ENCODE measurements around the gene CCDC15. TPM values are rescaled to one million over a fixed set of nuclear protein-coding genes. Genes with fewer than 3 reads are reported as not detected.

Gene CCDC15
- total and polyA plus RNA-seq, 2 experiments from 2014 or later, result 2.2 TPM

DNA sequence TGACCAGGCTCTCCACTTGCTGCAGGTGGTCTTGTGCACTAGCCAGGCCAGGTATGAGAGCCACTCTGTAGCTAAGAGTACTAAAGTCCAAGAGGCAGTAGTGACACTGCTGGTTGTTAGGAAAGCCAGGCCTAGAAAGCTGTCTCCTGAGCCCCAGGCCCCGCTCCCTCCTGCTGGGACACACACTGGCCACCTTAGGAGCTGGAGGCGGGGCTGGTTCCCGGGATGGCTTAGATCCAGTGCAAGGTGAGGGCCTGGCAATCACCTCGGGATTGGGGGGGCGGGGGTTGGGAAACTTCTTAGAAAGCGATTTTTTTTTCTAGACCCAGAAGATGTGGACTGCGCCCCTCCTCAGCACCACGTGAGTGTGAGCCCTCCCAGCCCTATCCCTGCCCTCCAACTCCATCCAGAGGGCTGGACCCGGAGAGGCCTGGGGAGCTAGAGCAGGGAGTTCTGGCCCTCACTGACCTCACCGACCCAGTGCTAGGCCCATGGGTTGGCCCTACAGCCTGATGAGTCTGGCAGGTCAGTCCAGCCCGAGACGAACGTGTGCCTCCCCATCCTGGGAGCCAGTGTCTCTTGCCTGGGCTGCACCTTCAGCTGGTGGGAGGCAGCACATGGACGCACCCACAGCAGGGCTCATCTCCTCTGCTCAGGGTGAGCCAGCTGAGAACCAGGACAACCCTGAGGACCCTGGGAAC is 127.2 kb downstream of the CCDC15 start:
- no peak for DNase-seq (ENCODE audit: low read depth in 1 of 2, low spot score in 1 of 2)
- TF ChIP-seq, protein P1, sequence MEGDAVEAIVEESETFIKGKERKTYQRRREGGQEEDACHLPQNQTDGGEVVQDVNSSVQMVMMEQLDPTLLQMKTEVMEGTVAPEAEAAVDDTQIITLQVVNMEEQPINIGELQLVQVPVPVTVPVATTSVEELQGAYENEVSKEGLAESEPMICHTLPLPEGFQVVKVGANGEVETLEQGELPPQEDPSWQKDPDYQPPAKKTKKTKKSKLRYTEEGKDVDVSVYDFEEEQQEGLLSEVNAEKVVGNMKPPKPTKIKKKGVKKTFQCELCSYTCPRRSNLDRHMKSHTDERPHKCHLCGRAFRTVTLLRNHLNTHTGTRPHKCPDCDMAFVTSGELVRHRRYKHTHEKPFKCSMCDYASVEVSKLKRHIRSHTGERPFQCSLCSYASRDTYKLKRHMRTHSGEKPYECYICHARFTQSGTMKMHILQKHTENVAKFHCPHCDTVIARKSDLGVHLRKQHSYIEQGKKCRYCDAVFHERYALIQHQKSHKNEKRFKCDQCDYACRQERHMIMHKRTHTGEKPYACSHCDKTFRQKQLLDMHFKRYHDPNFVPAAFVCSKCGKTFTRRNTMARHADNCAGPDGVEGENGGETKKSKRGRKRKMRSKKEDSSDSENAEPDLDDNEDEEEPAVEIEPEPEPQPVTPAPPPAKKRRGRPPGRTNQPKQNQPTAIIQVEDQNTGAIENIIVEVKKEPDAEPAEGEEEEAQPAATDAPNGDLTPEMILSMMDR (IDR thresholded peaks at IDR 0.05; ENCODE audit: low read depth, low read length), result no peak
- no peak overlapping the region for H3K4me3 ChIP-seq
- H3K4me1 ChIP-seq (ENCODE audit: low read depth), result peaks cover 1% of the 10 kb centered on the region
- no peak overlapping the region for H3K27ac ChIP-seq
- no peaks in the 10 kb centered on the region for H3K27me3 ChIP-seq
- H3K9me3 ChIP-seq (ENCODE audit: low read depth), result no peaks in the 10 kb centered on the region
- no peaks in the 10 kb centered on the region for H3K36me3 ChIP-seq

DNA sequence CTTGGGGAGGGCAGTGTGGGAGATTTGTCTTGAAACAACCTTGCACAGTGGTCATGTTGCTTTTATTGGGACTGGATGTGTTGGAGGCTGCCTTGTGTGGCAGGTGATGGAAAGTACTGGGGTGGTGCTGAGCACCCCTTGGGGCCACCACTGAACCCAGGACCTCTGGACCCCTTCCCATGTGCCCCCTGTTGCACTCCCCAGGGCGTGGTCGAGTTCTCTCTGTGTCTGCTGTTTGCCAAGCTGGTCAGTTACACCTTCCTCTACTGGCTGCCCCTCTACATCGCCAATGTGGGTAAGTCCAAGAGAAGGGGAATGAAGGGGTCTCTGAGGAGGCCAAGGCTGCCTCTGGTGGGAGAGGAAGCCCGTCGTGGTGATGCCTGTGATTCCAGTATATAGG is 128.0 kb downstream of the CCDC15 start:
- no peaks in the 10 kb centered on the region for H3K4me1 ChIP-seq (ENCODE audit: low read depth)
- H3K36me3 ChIP-seq, result no peaks in the 10 kb centered on the region
- no peak for DNase-seq (ENCODE audit: low read depth in 1 of 2, low spot score in 1 of 2)
- no peak overlapping the region for H3K4me3 ChIP-seq
- H3K9me3 ChIP-seq (ENCODE audit: low read depth), result no peaks in the 10 kb centered on the region
- TF ChIP-seq, protein P1 (IDR thresholded peaks at IDR 0.05; ENCODE audit: low read depth, low read length), result no peak
- H3K27me3 ChIP-seq, result no peaks in the 10 kb centered on the region
- no peak overlapping the region for H3K27ac ChIP-seq

DNA sequence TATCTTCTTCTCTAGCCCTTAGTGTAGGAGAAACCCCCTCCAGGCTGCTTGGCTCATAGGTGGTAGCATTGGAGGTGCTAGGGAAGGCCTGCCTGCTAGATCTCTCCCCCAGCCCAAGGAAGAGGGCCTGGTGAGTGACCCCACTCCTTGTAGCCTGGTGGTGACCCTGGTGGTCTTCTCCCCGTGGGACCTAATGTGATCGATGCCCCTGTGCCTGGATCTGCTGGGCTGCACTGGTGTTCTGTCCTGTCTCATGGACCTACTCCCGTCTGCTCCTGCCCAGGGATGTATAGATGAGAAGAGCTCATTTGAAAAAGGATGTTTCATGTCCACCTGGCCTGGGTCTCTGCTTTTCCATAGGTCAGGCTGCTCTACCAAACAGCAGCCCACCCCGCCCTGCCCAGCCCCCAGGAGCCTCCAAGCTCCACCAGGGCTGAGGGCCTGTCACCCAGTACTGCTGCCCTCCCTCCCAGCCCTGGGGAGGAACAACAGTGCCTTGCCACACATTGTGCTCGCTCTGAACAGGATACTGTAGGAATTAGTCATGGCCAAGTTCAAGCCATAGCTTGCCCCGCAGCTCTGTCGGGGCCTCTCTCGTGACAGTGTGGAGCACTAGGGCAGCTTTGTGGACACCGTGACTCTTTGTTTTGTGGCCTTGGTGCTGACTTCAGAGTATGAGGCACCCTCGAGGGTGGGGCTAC is 128.8 kb downstream of the CCDC15 start:
- Histone ChIP-seq H3K4me1 (ENCODE audit: low read depth) (no peaks in the 10 kb centered on the region), H3K36me3 (no peaks in the 10 kb centered on the region), H3K27ac (no peak overlapping the region), H3K27me3 (no peaks in the 10 kb centered on the region), H3K9me3 (ENCODE audit: low read depth) (no peaks in the 10 kb centered on the region), H3K4me3 (no peak overlapping the region)
- TF ChIP-seq, protein P1 (IDR thresholded peaks at IDR 0.05; ENCODE audit: low read depth, low read length), result no peak
- peak; percentile 10 to 60 for DNase-seq (ENCODE audit: low read depth in 1 of 2, low spot score in 1 of 2)

DNA sequence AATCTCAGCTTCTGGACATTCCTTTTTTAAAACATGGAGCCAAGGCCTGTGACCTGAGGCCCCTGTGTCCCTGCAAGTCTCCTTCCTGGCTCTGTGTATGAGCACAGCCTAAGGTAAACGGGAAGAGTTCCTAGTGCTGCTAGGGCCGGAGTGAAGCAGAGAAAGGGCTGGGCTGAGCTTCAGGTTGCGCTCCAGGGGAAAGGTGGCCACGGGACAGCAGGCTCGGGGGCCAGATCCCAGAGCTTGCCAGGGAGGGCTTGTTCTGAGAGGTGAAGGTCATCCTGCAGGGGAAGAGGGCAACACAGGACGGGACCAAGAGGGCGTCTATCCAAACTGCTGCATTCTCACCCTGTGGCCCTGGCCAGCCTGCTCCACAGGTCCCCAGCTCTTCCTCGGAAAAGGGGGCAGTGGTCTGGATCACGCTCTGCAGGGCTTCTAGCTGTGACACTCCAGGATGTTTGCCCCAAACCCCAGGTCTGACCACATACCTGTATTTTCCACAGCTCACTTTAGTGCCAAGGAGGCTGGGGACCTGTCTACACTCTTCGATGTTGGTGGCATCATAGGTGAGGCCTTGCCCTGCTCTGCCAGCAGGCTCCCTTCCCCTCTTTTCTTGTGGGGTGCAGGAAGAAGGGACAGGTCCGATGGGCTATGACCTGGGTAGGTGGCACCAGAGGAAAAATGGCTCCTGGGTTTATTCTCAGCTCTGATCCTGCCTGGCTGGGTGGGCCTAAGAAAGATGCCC is 129.5 kb downstream of the CCDC15 start:
- H3K36me3 ChIP-seq, result no peaks in the 10 kb centered on the region
- TF ChIP-seq, protein P1 (IDR thresholded peaks at IDR 0.05; ENCODE audit: low read depth, low read length), result no peak
- no peaks in the 10 kb centered on the region for H3K27me3 ChIP-seq
- H3K4me1 ChIP-seq (ENCODE audit: low read depth), result no peaks in the 10 kb centered on the region
- no peak overlapping the region for H3K27ac ChIP-seq
- no peak for DNase-seq (ENCODE audit: low read depth in 1 of 2, low spot score in 1 of 2)
- H3K9me3 ChIP-seq (ENCODE audit: low read depth), result no peaks in the 10 kb centered on the region
- no peak overlapping the region for H3K4me3 ChIP-seq

DNA sequence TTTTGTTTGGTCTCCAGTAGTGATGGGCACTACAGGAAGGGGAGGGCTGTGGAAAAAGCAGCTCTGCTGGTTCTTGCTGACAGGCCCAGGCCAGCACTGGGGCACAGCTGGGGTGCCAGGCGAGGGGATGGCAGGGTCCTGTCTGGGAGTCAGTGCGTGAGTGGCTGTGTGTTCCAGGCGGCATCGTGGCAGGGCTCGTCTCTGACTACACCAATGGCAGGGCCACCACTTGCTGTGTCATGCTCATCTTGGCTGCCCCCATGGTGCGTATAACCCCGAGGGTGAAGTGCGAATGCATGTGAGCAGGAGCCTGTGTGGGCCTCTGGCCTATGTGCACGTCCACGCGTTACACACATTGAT is 130.0 kb downstream of the CCDC15 start:
- Histone ChIP-seq H3K4me3 (no peak overlapping the region), H3K27me3 (no peaks in the 10 kb centered on the region), H3K36me3 (no peaks in the 10 kb centered on the region), H3K4me1 (ENCODE audit: low read depth) (no peaks in the 10 kb centered on the region), H3K9me3 (ENCODE audit: low read depth) (no peaks in the 10 kb centered on the region), H3K27ac (no peak overlapping the region)
- TF ChIP-seq, protein P1 (IDR thresholded peaks at IDR 0.05; ENCODE audit: low read depth, low read length), result no peak
- DNase-seq (ENCODE audit: low read depth in 1 of 2, low spot score in 1 of 2), result no peak

Measured in cardiac muscle cell (in vitro differentiated cells and primary cell).